SJSA1 (cell line): ENCODE measurements around the gene NSFL1C. TPM values are rescaled to one million over a fixed set of nuclear protein-coding genes. Genes with fewer than 3 reads are reported as not detected.

ENCODE experiments used
- DNase-seq, 2 experiments: peaks; one replicate each; pipeline ENCODE4 v3.0.0-alpha.2; 2015 to 2020; ENCODE audit warnings: low spot score in 2 of 2, low read depth in 1 of 2
- H3K27ac ChIP-seq: fragments of 250-450 bp; sonication (Bioruptor Pico); 2 replicates; pipeline ENCODE4 v1.5.1; 2020; ENCODE audit warnings: mild to moderate bottlenecking, moderate library complexity
- H3K27me3 ChIP-seq: fragments of 250-450 bp; sonication (Bioruptor Pico); replicated peaks from 2 replicates; pipeline ENCODE4 v1.5.1; 2020; ENCODE audit warnings: mild to moderate bottlenecking, moderate library complexity
- H3K36me3 ChIP-seq: fragments of 250-450 bp; sonication (Bioruptor Pico); 2 replicates; pipeline ENCODE4 v1.5.1; 2020; ENCODE audit warnings: mild to moderate bottlenecking
- H3K4me1 ChIP-seq: fragments of 250-450 bp; sonication (Bioruptor Pico); replicated peaks from 2 replicates; pipeline ENCODE4 v1.6.1; 2021; ENCODE audit warnings: mild to moderate bottlenecking
- H3K4me3 ChIP-seq: fragments of 250-450 bp; sonication (Bioruptor Pico); 2 replicates; pipeline ENCODE4 v1.5.1; 2020; ENCODE audit warnings: mild to moderate bottlenecking
- H3K9me3 ChIP-seq: fragments of 250-450 bp; sonication (Bioruptor Pico); replicated peaks from 2 replicates; pipeline ENCODE4 v1.5.1; 2020; ENCODE audit warnings: mild to moderate bottlenecking
- total RNA-seq: library from RNA; depleted of rRNA; stranded (reverse); fragments of >200 nt; shearing (Covaris generic); gene quantifications from 2 replicates; pipeline ENCODE4 v1.2.3, GENCODE V29; 2014; rRNA removed

NSFL1C gene
- total RNA-seq, 1 experiment from 2014 or later: 57.3 TPM

GRCh38 chr20:1394686-1395085, 72.0 kb downstream of the NSFL1C start:
- Histone ChIP-seq H3K27ac (no peak overlapping the region), H3K4me1 (peaks cover 27% of the 10 kb centered on the region), H3K4me3 (no peak overlapping the region), H3K27me3 (no peaks in the 10 kb centered on the region), H3K9me3 (no peaks in the 10 kb centered on the region), H3K36me3 (peaks cover 8% of the 10 kb centered on the region)
- DNase-seq: no peak

- H3K27ac ChIP-seq: no peak overlapping the region
- no peaks in the 10 kb centered on the region for H3K27me3 ChIP-seq
- peaks cover 8% of the 10 kb centered on the region for H3K36me3 ChIP-seq
- H3K9me3 ChIP-seq: no peaks in the 10 kb centered on the region
- peak overlapping the region; percentile 80 for H3K4me3 ChIP-seq
- DNase-seq: no peak
- peaks cover 25% of the 10 kb centered on the region for H3K4me1 ChIP-seq
These were observed 73.2 kb downstream of the NSFL1C start for GRCh38 chr20:1393507-1393882.

DNA sequence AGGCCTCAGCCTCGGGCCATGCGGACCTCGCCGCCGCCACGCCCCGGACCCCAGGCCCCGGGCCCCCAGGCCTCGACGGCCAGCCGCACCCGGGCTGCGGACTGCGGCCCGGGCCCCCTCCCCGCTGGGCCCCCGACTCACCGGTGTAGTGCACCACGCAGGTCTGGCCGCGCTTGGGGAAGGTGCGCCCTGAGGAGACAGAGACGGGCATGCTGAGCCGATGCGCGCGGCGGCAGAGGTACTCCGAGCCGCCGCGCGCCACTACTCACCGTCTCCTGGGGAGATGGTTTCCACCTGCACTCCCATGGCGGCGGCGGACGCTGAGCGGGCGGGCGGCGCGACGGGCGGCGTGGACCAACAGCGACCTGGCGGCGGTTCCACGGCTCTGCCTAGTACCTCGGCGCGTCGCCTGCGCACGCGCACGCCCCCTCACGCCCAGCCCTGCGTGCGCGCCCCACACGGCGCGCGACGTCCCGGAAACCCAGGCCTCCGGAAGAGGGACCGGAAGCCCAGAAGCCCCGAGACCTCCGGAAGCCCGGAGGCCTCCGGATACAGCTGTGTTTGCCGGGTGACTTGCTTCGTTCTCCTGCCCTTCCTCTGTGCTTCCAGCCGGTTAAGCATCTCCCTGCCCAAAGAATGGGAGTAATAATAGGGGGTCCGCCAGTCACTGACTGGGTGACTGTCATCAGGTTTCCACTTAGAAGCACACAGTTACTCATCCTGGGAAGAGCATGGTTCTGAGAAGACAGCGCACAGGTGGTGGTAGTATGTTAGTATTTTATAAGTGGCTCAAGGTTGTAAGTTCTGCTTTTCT, 73.7 kb downstream of the NSFL1C start, which contains the start of gene FKBP1A:
Gene FKBP1A (minus strand): TSS at position 362 of the 814 bp plus-strand sequence. CDS start 56 bp downstream, at position 306.
- H3K9me3 ChIP-seq: no peaks in the 10 kb centered on the region
- no peaks in the 10 kb centered on the region for H3K27me3 ChIP-seq
- H3K4me3 ChIP-seq: peak within 1 kb of the TSS; percentile 80
- peak; percentile 90 to 91 for DNase-seq
- peaks cover 31% of the 10 kb centered on the region for H3K4me1 ChIP-seq
- peaks cover 14% of the 10 kb centered on the region for H3K36me3 ChIP-seq
- H3K27ac ChIP-seq: no peak within 1 kb of the TSS

- Histone ChIP-seq H3K9me3 (no peaks in the 10 kb centered on the region), H3K4me3 (peak overlapping the region; percentile 80), H3K27me3 (no peaks in the 10 kb centered on the region), H3K4me1 (peaks cover 34% of the 10 kb centered on the region), H3K36me3 (peaks cover 18% of the 10 kb centered on the region), H3K27ac (no peak overlapping the region)
- DNase-seq: no peak
These were observed 74.3 kb downstream of the NSFL1C start for GRCh38 chr20:1392443-1392692.

Other genes with a start within 250 kb of the NSFL1C start
- gene RAD21L1, start 240.8 kb downstream of the NSFL1C start, total RNA-seq: 0.19 and 0.29 TPM in 2 replicates
- 3.3 and 5.4 TPM in 2 replicates for gene SNPH, start 200.6 kb downstream of the NSFL1C start, total RNA-seq
- gene SDCBP2, start 137.7 kb downstream of the NSFL1C start, total RNA-seq: 1.2 and 1.4 TPM in 2 replicates
- 75.3 and 98.6 TPM in 2 replicates for gene FKBP1A, start 73.8 kb downstream of the NSFL1C start, total RNA-seq
- not detected in 2 replicates for gene SIRPB2, start 24.6 kb upstream of the NSFL1C start, total RNA-seq
- gene SIRPD, start 90.9 kb upstream of the NSFL1C start, total RNA-seq: not detected in 2 replicates
- gene SIRPB1, start 153.2 kb upstream of the NSFL1C start, total RNA-seq: not detected in 2 replicates
- gene SIRPG, start 190.9 kb upstream of the NSFL1C start, total RNA-seq: not detected in 2 replicates